Activated CD4-positive, CD25-positive, alpha-beta regulatory T cell (primary cell): ENCODE measurements around the gene DIAPH2.

Experiments used
- DNase-seq, 4 experiments: peaks; one replicate each; lab custom pipeline; 2025; lab: John Stamatoyannopoulos, UW

DIAPH2 gene

DNA sequence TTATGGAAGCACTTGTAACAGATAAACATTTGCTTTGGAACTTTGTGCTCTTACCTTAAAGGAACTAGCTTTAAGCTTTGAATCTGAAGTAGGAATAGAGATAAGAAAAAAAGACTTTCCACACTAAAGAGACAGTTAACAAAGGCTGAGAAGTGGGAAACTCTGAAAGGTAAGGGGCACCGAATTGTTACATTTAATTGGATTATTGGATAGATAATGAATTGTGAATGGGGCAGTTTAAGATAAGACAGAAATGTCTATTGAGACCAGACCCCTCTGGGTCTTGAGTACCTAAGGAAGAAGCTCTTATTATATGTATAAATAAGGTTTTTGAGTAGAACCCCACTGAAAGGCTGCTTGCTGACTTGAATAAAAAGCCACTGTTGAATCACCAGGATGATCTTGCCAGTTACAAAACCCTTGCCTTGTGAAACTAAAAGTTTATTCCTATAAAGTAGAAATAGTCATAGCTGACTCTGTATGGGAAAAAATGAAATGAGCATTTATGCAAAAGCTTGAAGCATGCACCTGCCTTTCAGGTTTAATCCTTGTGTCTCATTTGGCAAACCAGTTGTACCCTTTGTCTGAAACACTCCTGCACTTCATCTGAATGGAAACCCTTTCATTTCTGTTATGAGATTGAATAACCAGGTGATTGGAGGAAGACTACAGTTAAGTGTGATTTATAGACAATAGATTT is 622.3 kb downstream of the DIAPH2 start:
- DNase-seq: no peak

DNA sequence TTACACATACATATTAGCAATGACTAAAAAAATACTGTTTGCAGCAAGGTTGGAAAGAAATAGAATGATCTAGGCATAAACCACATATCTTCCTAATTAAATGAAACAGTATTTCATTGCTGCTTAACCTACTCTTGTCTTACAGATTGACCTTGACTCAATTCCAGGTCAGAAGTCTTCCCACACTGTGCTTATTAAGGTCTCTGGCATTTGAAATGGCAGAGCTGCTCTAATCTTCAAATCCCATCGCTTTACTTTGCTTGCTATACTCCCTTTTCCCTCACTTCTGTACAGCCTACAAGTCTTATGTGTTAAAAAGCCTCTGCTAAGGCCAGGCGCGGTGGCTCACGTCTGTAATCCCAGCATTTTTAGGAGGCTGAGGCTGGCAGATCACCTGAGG is 623.5 kb downstream of the DIAPH2 start:
- DNase-seq: no peak

DNA sequence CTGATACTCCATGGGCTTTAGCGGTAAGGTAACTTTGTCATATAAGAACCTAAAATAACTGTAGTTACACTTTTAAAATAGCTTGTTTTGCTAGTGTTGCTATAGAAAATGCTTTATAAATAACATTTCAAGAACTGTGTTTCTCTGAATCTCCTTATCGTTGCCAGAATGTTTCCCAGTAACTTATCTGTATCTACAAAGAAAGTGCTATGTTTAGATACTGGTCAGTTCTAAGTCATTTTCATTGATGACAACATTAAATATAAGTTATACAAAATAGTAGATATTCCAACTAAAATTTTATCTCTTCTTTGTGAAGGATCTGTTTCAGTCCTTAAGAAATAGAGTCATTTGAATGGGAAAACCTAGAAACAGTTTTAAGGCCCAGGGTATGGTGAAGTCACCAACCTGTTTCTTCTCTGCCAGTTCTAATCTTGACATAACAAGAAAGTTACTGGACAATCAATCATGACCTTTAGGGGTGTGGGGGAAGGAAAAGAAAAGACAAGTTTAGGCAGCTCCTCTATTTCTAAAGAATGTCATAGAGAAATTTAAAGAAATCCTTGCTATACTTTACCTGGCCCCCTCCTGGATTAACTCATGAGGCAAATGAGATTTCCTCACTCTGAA is 625.0 kb downstream of the DIAPH2 start:
- DNase-seq: no peak

DNA sequence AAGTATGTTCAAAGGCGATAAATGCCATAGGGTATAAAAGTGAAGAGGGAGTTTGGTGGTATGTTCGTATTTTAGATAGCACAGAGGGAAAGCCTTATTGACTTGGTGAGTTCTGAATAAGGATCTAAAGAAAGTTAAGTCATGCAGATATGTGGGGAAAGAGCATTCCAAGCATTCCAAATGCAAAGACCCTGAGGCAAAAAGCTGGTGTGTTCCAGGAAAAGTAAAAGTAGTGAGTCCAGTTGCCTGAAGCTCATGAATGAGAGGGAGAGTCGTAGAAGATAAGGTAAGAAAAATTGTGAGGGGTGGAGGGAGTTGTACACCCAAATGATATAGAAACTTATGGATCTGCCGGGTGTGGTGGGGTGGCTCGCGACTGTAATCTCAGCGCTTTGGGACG is 625.7 kb downstream of the DIAPH2 start:
- no peak for DNase-seq

- no peak for DNase-seq
Measured at GRCh38 chrX:97311066-97311778, 626.6 kb downstream of the DIAPH2 start.

- no peak for DNase-seq
Measured at GRCh38 chrX:97314345-97314744, 629.7 kb downstream of the DIAPH2 start.

GRCh38 chrX:97315939-97316338 is 631.3 kb downstream of the DIAPH2 start:
- no peak for DNase-seq

DNA sequence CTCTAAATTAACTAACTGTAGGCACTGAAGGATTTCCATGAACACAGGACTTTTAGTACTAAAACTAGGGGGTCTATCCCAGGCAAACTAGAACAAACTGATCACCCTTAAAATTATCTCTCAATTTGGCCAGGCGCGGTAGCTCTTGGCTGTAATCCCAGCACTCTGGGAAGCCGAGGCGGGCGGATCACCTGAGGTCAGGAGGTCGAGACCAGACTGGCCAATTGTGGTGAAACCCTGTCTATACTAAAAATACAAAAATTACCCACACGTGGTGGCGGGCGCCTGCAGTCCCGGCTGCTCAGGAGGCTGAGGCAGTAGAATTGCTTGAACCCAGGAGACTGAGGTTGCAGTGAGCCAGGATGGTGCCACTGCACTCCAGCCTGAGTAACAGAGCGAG is 635.7 kb downstream of the DIAPH2 start:
- DNase-seq: no peak

- DNase-seq: no peak
Measured at GRCh38 chrX:97322401-97322800, 637.8 kb downstream of the DIAPH2 start.

- DNase-seq: no peak
Measured at GRCh38 chrX:97326456-97326855, 641.8 kb downstream of the DIAPH2 start.

DNA sequence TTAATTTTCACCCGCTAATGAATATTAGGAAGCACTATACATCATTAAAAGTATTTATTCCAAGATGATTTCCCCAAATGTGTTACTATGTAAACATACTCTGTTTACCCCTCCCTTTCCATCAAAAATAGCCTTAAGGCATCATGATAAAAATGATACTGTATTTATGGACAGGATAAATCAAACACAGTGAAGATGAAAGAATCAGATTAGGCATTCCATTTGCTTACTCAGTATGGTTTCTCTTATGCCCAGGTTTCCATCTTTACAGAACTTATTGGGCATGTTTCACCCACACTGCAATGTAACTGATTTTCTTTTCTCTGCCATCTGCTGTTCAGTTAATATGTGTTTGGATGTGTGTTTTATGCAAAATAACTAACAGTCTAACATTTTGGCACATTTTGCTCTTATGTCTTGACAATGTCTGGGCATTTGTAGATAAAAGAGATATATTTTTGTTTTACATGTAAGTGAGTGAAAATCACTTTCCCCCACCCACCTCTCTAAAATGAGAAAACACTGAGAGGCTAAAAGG is 644.3 kb downstream of the DIAPH2 start:
- DNase-seq: no peak

GRCh38 chrX:97330151-97330550 is 645.5 kb downstream of the DIAPH2 start:
- DNase-seq: no peak

GRCh38 chrX:97332963-97333362 is 648.3 kb downstream of the DIAPH2 start:
- DNase-seq: no peak

- DNase-seq: no peak
Measured at GRCh38 chrX:97334850-97335249, 650.2 kb downstream of the DIAPH2 start.

DNA sequence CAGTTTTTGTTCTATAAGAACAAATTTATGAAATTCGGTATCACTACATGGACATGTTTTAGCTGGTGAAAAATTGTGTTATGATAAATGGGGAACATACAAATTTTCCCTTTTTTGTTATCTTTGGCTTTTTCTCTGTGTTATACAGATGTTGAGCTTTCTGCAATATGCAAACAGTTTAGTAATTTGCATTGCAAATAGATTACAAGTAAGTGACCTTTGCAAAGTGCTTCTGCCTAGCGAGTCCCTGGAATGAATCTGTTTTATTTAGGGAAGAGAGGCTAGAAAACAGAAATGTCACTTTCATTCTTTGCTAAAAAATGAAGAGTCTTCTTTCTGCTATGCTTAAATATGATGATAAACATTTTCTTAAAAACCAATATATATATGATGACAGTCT is 660.1 kb downstream of the DIAPH2 start:
- no peak for DNase-seq

DNA sequence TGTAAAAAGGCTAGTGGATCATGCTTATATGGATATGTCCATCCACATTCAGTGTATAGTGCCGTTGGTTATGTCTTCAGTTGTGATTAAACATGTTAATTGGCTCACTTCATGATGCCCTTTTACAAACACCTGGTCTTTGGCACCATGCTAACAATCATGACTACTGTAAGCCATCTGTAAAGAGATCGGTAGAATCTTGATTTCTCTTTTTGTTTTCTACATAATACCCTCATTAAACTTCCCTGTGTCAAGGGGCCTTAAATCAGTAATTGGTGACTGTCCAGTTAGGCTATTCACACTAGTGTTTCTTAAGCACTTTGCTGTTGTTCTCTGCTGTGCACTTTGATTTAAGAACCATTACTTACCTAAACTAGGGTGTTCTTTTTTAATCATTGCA is 674.3 kb downstream of the DIAPH2 start:
- DNase-seq: no peak

GRCh38 chrX:97363843-97364242 is 679.2 kb downstream of the DIAPH2 start:
- DNase-seq: no peak

- no peak for DNase-seq
Measured at GRCh38 chrX:97366237-97366636, 681.6 kb downstream of the DIAPH2 start.

GRCh38 chrX:97367125-97367524 is 682.5 kb downstream of the DIAPH2 start:
- DNase-seq: no peak

GRCh38 chrX:97369947-97370346 is 685.3 kb downstream of the DIAPH2 start:
- no peak for DNase-seq

GRCh38 chrX:97372001-97372766 is 687.5 kb downstream of the DIAPH2 start:
- no peak for DNase-seq

- no peak for DNase-seq
Measured at GRCh38 chrX:97374266-97374665, 689.6 kb downstream of the DIAPH2 start.
